ENCODE measurements around the gene PGAM5. TPM values are rescaled to one million over a fixed set of nuclear protein-coding genes. Genes with fewer than 3 reads are reported as not detected.
A peak's percentile ranks its signal among the peaks of the same experiment; 100 is the strongest.

Gene PGAM5
- total RNA-seq, result 10 to 100 TPM; 20.0 to 24.2 TPM
- long read RNA-seq, donor 1, partial matches to known transcripts, result 1 of 4 reads
- long read RNA-seq, donor 1, other reads (novel, unspliced or antisense), result 2 of 4 reads
- long read RNA-seq, donor 2, result 0 reads

DNA sequence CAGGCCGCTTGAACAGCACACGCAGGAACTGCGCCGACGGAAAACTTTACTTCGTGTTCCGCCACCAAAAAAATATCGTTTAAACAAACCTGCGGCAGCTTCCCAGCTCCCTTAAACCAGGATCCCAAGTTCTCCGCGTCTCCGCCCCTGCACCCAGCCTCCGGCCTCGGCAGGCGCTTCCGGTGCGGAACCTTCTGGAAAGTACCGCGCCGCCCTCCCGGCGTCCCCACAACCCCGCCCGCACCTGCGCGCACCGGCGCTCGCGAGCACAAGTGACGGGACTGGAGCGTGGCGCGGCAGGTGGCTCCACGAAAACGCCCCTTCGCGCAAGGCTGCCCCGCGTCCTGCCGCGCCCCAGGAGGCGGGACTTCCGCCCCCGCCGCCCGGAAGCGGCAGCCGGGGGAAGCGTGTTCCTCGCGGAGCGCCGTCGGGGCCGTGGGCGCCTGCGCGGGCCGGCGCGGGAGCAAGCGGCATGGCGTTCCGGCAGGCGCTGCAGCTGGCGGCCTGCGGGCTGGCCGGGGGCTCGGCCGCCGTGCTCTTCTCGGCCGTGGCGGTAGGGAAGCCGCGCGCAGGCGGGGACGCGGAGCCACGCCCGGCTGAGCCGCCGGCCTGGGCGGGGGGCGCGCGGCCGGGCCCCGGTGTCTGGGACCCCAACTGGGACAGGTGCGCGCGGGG is at the start of gene PGAM5:
TSS of gene PGAM5 (plus strand) at position 438 of the 675 bp plus-strand sequence. CDS start at position 473, 35 bp downstream.
- peak; percentile 94 for DNase-seq (ENCODE audit: low spot score)
- intact Hi-C loops (cut with DNase I), result no loop called here

DNA sequence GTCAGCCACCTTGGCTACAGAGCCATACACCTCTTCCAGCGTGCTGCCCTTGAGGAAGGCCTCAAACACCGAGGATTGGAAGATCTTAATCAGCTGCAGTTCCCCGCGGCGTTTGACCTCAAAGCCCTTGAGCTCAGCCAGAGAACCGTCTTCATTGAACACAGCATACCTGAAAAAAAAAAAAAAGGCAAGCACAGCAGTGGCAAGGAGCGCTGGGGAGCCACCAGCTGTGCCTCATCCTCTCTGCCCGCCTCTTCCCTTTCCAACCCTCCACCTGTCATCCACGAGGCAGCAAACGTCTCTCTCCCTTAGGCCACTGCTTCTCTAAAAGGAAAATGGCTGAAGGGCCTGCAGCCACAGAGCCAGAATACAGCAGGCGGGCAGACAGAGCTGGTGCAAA is 49.6 kb upstream of the PGAM5 start:
- no peak for DNase-seq (ENCODE audit: low spot score)
- intact Hi-C loops (cut with DNase I), result loop anchor here in 1 of 2 donors (10.0 kb wide), 1 partner anchor 1216 kb away; no protein-coding TSS in a partner anchor

DNA sequence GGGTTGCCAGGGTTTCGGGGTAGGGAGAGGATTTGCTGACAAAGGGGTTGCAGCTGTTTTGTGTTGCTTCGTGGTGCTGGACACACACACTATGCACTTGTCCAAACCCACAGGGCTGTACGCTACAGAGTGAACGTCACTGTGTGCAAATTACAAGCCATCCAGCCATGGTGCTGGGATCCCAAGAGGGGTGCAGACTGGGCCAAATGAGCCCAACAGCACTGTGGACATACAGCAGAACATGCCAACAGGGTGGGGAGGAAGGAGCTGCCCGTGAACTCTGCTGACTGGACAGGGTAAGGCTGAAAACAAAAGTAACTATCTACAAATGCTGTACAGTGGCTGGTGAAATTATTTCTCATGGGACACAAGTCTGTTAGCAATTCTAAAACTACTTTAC is 48.7 kb upstream of the PGAM5 start:
- DNase-seq (ENCODE audit: low spot score), result peak; percentile 25
- intact Hi-C loops (cut with DNase I), result loop anchor here in 1 of 2 donors (10.0 kb wide), 1 partner anchor 1217 kb away; no protein-coding TSS in a partner anchor

DNA sequence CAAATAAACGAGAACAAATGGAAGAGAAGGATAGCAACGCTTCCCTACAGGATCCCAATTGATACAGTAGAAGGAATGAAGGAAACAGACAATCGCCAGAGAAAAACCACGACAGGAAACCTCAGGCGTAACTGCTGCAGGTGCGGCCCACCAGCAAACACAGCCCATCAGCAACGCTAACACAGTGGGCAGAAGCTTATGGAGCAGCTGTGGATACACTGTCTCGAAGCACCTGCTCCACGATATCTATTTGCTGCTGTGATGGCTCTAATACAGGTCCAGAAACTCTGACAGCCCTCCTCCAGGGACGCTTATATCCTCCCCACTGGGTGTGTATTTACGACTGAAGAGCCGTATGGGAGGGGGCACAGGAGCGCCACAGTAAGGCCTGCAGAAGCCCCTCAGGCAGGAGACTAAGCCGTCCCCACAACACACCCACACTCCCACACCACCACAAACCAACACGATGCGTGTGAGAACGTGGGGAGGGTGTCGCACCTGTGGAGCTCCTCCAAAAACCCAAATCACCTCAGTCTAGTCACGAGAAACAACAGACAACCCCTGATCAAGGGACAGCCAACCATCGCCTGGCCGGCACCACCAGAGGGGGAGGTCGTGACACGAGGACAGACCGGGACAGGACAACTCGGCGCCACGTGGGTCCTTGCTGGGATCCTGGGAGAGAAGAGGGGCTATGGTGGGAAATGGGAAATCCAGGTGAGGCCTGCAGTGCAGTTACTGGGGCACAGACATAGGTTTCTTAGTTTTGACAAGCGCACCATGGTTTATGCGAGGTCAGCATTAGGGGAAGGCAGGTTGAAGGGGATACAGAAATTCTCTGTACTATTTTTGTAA is 47.5 kb upstream of the PGAM5 start:
- intact Hi-C loops (cut with DNase I), result loop anchor here in 1 of 2 donors (10.0 kb wide), 1 partner anchor 1218 kb away; no protein-coding TSS in a partner anchor
- peak; percentile 77 for DNase-seq (ENCODE audit: low spot score)

DNA sequence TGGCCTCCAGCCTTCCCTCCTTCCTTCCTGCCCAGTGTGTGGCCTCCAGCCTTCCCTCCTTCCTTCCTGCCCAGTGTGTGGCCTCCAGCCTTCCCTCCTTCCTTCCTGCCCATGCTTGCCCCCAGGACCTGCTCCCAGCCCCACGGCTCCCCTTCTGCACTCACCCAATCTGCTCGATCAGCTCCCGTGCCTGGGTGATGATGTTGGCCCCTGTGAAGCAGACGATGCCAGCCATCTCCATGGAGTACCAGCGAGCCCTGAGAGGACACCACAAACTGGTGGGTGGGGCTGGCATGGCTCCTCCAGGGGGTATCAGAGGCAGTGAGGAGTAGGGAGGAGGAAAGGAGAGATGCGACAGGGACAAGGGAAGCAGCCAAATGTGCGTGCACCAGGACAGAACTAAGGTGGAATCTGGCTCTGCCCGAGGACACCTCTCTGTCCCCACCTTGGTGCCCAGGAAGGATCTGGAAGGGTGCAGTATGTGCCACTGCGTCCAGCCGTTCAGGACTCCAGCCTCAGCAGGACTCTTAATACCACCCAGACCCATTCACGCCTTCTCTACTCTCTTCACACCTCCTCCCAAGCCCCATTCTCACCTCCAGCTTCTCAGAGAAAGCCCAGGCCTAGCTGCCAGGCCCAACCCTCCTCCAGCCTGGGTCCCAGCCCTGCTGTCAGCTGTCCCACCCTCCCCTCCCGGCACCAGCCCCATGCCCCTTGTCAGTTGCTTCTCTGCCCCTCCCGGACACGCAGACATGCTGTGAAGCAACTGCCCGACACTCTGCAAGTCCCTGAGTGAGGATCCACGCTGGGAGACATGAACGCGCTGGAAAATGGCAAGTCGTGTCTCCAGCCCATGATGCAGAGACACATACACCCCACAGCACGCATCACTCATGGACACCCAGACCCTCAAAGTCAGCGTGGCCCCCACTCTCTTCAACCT is 46.2 kb upstream of the PGAM5 start:
- DNase-seq (ENCODE audit: low spot score), result peak; percentile 58
- intact Hi-C loops (cut with DNase I), result loop anchor here in 1 of 2 donors (10.0 kb wide), 1 partner anchor 1220 kb away; no protein-coding TSS in a partner anchor

DNA sequence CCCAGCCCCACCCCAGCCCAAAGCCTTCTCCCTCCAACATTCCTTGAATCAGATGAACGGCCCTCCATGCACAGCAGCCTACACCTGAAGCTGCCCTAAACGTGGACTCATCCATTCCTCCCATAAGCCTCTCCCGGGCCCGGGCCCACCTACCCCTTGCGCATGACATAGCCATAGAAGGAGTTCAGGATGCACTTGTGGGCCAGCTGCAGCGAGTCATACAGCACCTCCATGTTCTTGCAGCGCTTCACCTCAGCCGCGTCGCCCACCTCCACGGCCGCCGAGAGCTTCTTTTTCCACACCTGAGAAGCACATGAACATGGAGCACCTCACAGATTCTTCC is 45.5 kb upstream of the PGAM5 start:
- DNase-seq (ENCODE audit: low spot score), result peak; percentile 70
- intact Hi-C loops (cut with DNase I), result loop anchor here in 1 of 2 donors (10.0 kb wide), 1 partner anchor 1220 kb away; no protein-coding TSS in a partner anchor

DNA sequence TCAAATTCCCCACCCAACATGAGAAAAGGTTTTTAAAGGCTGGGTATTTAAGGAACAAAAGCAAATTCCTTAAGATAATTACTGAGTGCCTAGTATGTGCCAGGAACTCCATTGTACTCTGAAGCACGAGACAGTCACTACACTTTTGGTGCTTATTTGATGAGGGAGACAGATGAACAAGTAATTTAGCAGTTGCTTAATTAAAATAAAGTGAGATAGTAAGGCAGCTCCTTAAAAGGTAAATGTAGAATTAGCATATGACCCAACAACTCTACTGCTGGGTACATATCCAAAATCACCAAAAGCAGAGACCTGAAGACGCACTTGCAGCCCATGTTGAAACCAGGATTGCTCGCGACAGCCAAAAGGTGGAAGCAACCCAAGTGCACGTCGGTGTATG is 44.8 kb upstream of the PGAM5 start:
- DNase-seq (ENCODE audit: low spot score), result no peak
- intact Hi-C loops (cut with DNase I), result loop anchor here in 1 of 2 donors (10.0 kb wide), 1 partner anchor 1221 kb away; no protein-coding TSS in a partner anchor

DNA sequence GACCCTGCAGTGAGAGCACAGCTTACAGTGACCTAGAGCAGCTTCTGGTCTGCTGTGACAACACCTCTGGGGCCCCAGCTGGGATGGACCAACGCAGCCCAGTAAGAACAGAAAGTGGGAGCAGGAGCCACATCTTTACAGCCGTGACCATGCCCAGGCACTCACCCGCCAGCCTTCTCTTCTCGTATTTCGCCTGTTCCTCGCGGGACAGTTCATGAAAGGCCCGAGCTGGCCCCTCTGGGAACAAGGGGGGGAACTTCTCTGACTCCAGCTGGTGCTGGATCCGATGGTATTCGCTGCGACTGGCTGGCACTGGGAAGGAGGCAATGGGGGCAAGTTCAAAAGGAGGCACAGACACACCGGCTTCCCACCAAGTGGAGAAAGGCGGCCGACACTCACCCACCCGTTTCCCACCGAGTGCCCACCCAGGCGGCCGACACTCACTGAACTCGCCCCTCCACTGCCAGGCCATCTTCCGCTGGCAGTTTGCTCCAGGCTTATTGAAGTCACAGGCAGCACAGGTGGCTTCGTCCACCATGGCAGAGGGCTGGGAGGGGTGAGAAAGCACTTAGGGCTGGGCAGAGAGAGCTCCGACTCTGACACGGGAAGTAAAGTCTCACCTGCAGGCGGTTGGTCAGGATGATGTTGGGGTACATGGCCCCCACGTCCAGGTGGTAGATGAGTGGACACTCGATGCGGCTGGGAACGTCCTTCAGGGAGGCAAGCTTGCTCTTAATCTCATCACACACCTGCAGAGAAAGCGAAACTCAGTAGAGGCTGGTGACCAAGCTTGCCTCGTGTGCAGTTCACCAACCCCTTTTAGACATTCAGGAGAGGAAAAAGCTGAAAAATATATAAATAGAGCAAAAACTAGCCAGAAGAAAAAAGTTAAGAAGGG is 42.2 kb upstream of the PGAM5 start:
- intact Hi-C loops (cut with DNase I), result loop anchor here in 1 of 2 donors (10.0 kb wide), 1 partner anchor 1224 kb away; no protein-coding TSS in a partner anchor
- peak; percentile 68 for DNase-seq (ENCODE audit: low spot score)

DNA sequence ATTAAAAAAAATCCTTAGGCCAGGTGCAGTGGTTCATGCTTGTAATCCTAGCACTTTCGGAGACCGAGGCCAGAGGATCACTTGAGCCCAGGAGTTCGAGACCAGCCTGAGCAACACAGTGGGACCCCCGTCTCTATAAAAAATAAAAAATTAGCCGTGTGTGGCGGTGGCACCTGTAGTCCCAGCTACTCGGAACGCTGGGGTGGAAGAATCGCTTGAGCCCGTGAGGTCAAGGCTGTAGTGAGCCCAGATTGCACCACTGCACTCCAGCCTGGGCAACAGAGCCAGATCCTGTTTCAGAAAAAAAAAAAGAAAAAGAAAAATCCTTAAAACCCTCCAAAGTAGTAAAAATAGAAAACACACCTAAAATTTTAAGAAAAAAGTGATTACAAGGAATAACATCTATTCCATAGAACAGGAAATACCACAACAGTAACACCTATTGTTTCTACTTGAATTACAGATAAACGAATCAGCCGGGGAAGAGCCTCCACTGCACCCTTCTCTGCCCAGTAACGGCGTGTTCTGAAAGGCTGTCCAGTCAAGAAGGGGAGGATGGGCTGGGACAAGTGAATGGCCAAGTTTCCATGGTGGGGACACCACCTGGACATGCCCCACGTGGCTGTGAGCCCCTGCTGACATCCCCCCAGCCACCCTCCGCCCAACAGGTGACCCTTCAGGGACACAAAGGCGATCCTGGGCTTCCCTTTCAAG is 41.3 kb upstream of the PGAM5 start:
- intact Hi-C loops (cut with DNase I), result loop anchor here in 1 of 2 donors (10.0 kb wide), 1 partner anchor 1225 kb away; no protein-coding TSS in a partner anchor
- DNase-seq (ENCODE audit: low spot score), result peak; percentile 25

DNA sequence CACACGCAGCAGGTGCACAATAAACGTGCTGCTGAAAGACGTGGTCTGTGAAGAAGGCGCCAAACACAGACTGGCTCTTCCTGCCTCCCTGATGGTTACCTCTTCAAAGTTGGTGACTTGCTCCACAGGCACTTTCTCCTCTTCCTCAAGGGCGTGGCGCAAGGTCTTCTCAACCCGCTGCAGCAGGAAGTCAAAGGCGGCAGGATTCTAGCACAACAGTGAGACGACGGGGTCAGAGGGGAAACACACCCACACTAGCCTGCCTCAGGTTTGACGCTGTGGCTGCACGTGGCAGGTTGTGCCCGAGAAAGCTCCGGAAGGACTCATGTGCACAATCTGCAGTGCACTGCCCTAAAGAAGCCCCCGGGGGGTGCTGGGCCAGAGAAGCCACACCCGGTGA is 38.5 kb upstream of the PGAM5 start:
- DNase-seq (ENCODE audit: low spot score), result peak; percentile 62
- intact Hi-C loops (cut with DNase I), result no loop called here

DNA sequence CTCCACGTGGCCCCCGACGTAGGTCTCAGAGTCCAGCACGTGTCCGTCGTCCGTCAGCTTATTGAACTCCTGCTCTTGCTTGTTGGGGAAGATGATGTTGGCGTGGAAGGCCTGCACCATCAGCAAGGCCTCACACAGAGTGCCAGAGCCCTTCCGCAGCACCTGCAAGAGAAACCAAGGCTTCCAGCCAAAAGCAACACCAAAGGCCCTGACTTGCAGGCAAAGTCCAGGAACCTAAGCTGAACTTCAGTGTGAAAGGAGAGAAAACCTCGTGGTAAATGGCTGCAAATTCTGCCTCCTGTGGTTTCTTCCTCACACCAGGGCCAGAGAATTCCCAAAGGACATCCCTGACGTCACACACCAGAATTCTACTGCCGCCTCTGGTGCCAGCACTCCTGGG is 38.0 kb upstream of the PGAM5 start:
- intact Hi-C loops (cut with DNase I), result no loop called here
- DNase-seq (ENCODE audit: low spot score), result peak; percentile 58

DNA sequence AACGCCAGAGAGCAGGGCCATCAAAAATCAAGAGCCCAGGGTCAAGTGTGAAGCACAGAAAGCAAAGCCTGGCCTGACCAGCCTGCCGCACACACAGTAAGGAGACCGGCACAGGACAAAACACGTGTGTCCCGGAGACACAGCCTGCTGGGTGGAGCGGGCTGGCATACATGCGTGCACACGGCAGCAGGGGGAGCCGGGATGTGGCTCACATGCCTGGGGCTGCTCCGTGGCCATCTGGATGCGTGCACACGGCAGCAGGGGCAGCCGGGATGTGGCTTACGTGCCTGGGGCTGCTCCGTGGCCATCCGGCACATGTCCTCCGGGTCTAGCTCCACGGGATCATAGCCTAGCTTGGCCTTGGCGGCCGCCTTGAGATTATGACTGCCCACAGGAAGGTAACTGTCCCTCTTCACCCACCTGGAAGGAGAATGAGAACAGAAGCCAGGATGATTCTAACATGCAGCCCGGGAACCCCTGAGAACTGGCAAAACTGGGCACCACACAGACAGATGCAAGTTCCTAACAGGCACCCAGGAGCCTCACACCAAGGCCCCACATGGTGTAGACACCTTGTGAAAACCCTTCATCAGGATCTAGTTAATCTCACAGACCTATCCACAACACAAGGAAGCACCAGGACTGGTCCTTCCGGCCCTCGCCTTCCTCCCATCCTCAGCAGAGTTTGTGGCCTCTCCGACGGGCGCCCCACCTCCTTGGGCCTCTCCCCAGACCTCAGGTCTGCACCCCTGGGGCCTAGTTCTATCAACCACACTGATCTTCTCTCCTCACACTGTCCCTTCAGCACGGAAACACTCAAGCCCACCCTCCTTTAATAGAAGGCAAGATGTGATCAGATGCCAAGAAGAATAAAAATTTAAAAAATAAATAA is 37.1 kb upstream of the PGAM5 start:
- intact Hi-C loops (cut with DNase I), result no loop called here
- peak; percentile 72 for DNase-seq (ENCODE audit: low spot score)

DNA sequence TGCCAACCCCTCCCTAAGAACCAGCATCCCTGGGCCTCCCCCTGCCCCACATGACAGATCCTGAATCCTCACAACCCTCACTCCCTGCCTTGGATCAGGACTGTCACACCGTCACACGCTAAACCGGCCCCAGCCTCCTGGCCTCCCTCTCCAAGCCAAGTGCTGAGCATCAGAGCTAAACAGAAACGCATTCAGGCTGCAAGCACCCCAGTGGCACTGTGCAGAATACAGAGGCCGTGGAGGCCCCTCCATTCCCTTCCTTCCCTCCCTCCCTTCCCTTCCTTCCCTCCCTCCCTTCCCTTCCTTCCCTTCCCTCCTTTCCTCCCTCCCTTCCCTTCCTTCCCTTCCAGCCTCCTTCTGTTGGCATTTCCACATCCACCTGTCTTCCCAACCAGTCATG is 36.1 kb upstream of the PGAM5 start:
- DNase-seq (ENCODE audit: low spot score), result no peak
- intact Hi-C loops (cut with DNase I), result no loop called here

DNA sequence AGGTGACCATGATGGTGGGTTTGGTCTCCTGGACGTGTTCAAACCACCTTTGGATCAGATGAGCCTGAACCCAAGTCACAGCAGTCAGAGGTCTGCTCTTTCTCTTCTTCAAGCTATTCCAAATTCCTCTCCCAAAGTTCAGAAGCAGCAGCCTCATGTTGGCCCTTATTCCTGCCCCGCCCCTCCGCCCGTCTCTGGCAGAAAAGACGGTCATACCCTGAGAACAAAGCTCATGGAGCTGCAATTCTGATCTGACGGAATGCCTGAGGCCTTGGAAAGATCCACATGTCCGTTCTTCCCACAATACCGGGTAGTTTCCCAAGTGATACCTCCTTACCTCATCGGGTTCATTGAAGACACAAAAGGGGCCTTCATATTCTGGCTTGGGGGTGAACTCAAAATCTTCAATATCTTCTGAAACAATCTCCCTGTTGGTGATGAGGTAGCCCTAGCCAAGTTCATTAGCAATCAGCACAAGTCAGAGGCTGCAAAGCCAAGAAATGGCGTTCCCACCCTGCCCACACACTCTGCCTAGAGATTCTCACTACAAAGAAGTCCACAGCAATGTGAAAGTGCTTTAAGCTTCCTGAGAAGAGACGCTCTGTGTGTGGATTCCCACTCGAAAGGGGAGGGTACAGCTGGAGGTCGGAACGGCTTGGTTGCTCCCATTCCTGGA is 34.7 kb upstream of the PGAM5 start:
- DNase-seq (ENCODE audit: low spot score), result peak; percentile 62
- intact Hi-C loops (cut with DNase I), result no loop called here

DNA sequence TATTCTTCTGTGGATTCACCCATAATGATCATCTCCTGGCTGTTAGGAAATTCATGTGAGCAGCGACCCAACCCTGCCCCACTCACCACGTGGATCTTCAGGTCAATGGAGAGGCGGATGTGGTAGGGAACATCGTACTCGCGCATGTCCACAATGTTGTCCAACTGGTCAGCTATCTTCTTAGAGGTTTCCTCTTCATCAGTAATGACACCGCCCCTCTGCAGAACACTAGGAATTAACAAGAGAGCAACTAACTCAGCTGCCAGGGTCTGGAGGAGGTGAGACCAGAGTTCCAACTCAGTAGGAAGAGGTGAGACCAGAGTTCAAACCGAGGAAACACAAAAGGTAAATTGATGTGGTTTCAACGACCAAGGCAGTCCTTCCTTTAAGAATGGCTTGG is 33.1 kb upstream of the PGAM5 start:
- intact Hi-C loops (cut with DNase I), result no loop called here
- DNase-seq (ENCODE audit: low spot score), result peak; percentile 41

DNA sequence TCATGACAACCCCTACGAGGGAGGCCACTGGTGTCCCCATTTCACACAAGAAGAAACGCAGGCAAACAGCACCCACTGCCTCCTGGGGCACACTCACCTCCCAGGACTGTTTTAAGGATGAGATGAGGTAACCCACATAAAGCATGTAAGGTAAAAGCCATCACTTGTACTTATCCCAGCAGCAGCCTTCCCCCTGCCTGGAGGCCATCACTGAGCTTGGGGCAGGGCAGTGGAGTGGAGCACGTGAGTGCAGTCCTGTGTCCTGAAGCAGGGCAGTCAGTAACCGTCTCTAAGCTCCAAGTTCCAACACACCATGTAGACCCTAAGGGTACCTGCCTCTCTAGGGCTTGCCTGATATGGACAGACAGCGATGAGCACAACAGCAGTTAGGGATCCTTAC is 25.2 kb upstream of the PGAM5 start:
- intact Hi-C loops (cut with DNase I), result no loop called here
- peak; percentile 74 for DNase-seq (ENCODE audit: low spot score)
